CD4-positive, alpha-beta T cell treated with Interleukin-12 subunit alpha and Interleukin-12 subunit beta, for 1 hour (primary cell): ENCODE results near the gene EDARADD.
"Not testable (repeated sequence)": the region's sequence is repeated elsewhere in the genome, so short reads cannot be mapped to it uniquely, and the experiment has no call there.

Source experiments
- DNase-seq: peaks from one replicate; pipeline ENCODE4 v3.0.0-alpha.2; 2020

Gene EDARADD

DNA sequence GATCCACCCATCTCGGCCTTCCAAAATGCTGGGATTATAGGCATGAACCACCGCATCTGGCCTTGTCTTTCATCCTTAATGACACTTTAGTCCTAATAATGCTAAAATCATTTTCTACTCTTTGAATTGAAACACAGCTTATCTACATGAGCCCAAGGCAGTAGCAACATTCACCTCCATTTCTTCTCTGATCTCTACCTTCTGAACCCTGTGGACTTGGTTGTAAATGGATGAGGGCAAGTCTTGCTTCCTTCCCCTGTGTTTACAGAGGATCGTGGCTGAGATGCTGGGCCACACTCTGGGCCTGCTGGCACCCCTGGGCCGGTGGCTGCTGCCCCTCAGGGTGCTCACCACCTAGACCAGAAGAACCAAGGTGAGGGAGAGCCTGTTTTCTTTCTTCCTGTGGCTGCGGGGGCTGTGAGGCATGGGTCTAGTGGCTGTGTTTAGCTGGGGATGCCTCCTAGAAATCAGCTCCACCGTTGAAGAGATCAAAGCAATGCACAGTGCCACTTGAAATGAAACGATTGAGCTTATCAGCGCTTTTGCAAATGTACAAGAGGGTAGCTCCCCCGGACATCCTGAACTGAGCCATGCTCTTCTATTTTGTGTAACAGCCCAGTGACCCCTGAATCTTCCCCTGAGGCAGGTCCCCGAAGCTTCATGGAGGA lies 97.5 kb downstream of the EDARADD start:
- no peak for DNase-seq

DNA sequence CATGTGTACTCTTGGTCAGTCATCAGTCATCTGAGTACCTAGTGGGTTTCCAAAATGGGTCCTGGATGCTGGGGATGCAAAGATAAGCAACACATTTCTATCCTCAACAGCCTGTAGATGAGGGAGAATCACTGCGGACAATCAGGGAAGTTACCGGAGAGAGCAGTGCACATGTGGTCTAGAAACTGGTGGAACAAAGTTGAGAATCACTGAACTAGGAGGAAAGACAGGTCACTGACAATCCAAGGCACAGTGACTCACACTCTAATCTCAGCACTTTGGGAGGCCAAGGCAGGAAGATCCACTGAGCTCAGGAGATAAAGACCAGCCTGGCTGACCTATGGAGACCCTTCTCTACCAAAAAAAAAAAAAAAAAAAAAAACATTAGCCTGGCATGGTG lies 98.3 kb downstream of the EDARADD start:
- DNase-seq: no peak

DNA sequence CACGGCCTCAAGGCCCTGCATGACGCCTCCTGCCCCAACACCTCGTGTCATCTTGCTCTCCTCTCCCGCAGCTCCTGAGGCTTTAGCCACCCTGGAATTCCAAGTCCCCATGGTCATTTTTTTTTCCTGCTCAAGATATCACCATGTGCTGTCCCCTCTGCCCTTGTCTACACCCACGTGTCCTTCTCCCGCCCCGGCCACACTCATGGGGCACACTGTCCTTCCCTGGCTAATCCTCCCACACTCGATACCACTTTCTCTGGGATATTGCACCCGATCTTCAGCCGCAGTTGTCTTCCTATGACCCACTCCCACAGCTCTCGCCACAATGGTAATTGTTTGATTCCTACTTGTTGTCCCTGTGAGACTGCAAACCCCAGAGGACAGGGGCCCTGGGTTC lies 100.0 kb downstream of the EDARADD start:
- DNase-seq: no peak

DNA sequence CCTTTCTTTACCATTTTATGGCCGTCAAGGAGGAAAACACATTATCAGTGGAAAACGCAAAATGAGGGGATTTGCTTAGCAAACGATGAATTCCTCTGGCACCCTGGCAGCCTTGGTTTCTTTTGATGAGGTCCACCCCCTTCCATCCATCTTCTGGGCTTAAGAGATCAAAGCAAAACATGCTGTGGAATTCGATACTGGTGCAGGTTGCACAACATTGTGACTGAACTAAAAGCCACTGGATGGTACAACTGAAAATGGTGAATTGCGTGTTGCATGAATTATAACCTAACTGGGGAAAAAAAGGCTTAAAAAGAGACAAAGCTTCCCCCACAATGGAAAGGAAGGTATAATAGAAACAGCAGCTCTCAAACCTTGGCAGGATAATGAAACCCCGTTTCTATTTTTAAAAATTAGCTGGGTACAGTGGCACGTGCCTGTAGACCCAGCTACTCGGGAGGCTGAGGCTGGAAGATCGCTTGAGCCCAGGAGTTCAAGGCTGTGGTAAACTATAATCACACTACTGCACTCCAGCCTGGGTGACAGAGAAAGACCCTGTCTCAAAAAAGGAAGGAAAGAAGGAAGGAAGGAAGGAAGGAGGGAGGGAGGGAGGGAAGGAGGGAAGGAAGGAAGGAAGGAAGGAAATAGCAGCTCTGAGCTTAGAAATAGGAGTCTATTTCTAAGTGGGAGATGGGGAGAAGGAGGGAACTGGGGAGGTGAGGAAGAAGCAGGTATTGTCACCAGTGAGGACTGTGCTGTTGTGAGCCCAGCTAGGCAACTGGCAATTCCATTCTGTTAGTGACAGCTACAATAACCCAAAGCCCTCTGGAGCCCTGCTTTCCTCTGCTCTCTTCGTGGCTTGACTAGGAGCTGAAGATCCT lies 100.7 kb downstream of the EDARADD start:
- DNase-seq: no peak

DNA sequence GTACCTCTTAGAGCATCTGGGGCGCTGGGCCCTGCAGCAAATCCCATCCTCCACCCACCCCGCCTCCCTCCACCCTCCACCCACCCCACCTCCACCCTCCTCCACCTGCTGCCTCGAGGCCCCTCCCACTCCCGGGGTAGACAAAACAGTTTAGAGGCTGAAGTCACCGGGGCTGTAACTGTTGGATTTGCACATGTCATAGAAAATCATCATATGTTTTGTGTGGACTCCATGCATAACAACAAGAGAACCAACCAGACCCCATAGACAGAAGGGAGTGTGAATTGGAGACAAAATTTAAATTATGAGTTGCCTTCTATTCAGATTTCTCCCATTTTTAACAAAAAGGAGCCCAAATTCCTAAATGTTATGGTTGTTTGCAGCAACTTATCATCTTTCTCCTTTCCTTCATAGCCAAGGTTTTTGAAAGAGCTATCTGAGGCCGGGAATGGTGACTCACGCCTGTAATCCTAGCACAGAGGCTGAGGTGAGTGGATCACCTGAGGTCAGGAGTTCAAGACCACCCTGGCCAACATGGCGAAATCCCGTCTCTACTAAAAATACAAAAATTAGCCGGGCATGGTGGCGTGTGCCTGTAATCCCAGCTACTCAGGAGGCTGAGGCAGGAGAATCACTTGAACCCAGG lies 101.5 kb downstream of the EDARADD start:
- DNase-seq: no peak

DNA sequence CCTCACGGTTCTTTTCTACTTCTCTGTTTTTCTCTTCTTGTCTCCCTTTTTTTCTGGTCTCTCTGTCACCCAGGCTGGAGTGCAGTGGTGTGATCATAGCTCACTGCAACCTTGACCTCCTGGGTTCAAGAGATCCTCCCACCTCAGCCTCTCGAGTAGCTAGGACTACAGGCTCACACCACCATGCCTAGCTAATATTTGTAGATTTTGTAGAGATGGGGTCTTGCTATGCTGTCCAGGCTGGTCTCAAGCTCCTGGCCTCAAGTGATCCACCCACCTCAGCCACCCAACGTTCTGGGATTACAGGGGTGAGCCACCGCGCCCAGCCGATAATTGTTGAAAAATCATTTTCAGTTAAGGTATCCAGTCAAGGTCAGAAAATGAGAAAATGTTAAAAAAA lies 103.8 kb downstream of the EDARADD start:
- DNase-seq: no peak

DNA sequence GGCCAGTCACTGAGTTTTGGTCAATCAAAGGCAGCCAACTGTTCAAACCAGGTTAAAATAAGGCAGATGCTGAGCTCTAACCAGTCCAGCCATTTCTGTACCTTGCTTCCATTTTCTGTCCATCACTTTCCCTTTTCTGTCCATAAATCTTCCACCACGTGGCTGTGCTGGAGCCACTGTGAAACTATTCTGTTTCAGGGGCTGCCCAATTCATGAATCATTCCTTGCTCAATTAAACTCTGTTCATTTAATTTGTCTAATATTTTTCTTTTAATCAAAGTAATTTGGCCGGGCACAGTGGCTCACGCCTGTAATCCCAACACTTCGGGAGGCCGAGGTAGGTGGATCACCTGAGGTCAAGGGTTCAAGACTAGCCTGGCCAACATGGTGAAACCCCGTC lies 107.0 kb downstream of the EDARADD start:
- no peak for DNase-seq

DNA sequence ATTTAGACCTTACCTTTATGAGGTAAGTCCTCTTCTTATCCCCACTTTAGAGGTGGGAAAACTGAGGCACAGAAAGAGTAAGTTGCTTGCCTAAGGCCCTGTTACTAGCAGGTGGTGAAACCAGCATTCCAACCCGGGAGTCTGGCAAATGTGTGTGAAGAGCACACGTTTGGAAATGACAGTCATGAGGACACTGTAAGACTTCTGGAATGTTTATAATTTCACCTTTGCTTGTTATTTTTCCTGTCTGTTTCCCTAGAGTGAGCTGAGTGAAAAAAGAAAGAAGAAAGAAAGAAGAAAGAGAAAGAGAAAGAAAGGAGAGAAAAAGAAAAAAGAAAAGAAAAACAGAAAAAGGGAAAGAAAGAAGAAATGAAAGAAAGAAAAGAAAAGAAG lies 108.5 kb downstream of the EDARADD start:
- no peak for DNase-seq

DNA sequence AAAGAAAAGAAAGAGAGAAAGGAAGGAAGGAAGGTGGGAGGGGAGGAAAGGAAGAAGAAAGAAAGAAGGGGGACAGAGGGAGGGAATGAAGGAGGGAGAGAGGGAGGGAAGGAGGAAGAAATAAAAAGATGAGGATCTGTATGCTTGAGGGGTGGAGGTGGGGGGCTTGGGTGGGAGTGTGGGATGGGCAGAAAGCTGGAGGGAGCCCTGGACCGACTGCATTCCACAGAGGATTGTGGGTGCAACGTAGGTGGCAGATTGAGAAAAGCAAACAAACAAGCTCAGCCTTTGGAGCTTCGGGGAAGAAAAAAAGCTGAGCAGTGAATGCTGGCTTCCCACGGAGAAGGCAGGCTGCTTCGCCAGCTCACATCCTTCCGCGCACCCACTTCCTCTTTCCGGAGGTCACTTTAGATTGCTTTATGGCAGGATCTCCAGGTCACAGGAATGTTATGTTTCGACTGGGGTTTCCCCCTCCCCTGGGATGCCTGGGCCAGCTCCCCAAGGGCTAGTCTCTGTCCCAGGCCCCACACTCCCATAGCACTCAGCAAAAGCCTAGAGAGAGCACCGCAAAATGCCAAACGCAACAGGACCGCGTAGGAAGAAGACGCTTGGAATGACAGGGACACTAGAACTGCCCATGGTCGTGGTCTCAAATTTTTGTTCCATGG lies 109.0 kb downstream of the EDARADD start:
- no peak for DNase-seq

DNA sequence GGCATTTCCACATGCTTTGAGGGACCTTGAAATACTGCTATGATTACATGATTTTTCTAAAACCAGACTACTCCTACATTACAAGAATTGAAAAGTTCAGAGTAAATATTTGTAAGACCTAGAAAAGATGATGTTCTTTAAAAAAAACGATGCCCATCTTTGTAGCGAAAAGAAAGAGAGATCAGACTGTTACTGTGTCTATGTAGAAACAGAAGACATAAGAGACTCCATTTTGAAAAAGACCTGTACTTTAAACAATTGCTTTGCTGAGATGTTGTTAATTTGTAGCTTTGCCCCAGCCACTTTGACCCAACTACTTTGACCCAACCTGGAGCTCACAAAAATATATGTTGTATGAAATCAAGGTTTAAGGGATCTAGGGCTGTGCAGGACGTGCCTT lies 110.3 kb downstream of the EDARADD start:
- not testable (repeated sequence) for DNase-seq

DNA sequence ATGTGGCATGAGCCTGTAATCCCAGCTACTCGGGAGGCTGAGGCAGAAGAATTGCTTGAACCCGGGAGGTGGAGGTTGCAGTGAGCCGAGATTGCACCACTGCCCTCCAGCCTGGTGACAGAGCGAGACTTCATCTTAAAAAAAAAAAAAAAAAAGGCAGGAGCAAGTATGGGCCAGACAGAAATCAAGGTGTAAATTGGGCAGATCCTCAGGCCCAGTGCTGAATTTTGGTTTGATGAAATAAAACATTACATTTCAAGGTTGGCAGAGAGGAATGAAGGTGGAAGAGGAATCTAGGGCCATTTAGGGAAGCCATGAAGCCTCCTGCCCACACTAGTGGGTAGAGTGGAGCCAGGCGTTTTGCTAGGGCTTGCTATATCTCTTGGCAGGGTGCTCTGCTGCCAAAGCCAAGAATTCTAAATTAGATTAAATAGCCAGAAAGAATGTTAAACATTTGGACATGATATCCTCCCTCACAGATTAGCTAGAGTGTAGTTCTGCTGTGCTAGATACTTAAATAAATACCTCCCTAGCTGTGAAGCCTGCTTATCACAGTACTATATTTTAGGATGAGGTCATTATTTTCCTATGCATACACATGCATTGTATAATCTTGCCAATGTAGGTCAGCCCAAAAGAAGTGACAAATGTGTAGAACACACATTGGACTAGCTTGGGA lies 113.1 kb downstream of the EDARADD start:
- no peak for DNase-seq

DNA sequence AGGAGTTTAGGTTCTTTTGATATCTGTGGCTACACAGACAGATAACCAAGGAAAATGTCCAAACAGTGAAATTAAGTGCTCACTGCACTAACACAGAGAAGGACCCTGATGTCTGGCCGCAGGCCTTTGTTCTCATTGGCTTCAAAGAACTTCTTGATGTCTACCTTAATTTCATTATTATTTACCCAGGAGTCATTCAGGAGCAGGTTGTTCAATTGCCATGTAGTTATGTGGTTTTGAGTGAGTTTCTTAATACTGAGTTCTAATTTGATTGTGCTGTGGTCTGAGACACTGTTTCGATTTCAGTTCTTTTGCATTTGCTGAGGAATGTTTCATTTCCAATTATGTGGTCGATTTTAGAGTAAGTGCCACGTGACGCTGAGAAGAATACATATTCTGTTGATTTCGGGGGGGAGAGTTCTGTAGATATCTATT lies 114.5 kb downstream of the EDARADD start:
- no peak for DNase-seq

DNA sequence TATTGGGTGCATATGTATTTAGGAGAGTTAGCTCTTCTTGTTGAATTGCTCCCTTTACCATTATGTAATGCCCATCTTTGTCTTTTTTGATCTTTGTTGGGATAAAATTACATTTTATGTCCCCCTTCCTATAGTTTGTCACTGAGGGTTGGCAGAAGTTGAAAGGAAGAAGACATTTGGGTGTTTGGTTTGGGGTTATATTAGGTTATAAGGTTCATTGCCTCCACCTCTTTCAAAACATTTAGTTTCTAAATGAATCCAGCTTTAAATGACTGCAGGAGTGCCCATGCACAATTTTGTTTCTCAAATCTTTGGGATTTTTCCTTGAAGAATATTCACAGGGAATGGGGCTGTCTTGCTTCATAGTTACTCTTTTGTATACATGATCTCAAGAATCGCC lies 115.1 kb downstream of the EDARADD start:
- no peak for DNase-seq

DNA sequence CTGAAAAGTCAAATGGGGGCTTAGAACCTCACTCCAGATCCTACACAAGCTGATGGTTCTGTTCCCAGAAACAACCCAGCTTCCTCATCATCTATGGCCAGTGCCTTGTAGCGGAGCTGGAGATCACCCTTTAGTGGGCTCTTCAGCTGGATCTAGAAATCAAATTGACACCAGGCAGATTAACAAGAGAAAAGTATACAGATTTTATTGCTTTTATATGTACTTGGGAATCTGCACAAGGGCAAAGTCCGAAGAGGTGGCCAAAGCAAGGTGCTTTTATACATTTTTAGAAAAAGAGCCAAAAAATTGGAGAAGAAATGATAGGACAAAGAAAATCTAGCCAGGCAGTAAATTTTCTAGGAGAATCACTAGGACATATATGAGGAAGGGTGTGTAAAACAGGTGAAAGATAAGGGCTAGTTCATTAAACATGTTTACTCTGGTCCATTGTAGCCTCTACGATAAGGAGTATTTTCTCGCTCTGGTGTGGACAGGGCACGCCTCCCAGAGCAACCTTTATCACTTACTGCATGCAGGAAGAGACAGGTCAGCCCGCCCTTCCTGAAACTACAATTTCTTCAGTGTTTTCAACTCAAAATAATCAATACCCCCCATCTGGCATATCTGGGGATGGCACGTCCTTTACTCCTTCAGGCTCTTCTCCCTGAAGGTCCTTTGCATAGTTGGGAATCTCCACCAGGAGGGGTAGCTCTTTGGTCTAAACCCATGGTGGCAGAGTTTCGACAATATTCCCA lies 115.7 kb downstream of the EDARADD start:
- no peak for DNase-seq

DNA sequence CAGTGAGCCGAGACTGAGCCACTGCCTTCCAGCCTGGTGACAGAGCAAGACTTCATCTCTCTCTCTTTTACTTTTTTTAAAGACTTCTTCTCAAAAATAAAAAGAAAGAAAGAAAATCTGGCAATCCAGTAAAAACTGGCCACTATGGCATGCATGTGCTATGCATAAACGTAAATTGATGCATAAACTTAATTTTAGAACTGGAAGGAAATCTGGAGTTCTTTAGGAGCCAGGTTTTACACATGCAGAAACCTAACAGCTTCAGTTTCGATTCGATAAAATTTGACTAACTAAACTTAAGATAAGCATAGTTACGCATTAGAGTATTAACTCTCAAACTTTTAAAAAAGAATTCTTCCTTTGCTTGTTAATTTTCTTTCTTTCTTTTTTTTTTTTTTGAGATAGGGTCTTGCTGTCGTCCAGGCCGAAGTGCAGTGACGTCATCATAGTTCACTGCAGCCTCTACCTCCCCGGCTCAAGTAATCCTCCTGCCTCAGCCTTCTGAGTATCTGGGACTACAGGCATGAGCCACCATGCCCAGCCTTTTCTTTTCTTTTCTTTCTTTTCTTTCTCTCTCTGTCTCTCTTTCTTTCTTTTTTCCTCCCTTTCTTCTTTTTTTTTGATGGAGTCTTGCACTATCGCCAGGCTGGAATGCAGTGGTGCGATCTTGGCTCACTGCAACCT lies 117.8 kb downstream of the EDARADD start:
- DNase-seq: no peak

DNA sequence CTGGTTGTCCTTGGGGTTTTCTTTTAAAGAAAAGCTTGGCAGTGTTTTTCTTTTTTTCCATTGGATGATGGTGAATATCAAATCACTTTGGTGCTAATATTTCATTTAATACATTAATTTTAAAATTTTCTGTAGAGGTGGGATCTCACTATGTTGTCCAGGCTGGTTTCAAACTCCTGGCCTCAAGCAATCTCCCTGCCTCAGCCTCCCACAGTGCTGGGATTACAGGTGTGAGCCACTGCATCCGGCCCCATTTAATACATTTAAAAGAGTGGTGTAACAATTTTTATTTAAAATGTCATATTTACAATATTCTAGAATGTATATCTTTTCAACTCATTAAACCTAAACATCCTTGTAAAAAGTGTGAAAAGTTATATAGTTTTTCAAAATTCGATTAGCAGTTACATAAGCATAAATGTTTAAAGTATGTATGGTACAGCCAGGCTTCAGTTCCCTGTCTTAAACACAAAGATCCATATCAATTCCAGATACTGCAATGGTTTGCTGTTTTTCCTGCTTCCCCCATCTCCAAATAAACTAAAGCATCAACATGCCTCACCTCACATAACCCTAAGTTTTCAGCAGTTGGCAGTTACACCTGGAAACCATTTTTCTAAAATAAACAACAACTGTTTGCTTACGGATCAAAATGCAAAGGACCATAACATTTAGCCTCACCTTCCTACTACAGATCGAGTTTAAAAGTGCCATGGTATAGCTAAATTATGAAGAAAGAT lies 120.8 kb downstream of the EDARADD start:
- DNase-seq: no peak

DNA sequence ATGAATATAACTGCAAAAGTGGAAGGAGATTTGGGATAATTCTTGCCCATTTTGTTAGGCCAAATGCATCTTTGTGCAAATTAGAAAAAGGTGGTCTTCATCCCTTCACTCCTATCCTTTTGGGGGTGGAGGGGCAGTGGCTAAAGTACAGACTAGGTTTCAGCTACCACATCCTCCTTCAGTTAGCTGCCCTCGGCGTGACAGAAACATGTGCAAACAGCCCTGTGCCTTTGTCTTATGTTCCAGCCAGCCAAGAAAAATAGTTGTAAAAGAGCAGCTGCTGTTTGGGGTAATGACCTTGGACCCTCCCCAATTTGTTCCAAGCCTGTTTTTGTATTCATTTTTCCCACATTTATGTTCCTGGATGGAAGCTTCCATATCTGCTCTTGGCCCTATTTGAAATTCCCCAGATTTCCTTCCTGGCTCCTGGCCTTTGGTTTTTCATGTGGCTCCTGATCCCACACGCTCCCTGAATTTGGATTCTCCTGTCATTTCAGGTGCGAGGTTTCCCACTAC lies 121.4 kb downstream of the EDARADD start:
- DNase-seq: no peak

DNA sequence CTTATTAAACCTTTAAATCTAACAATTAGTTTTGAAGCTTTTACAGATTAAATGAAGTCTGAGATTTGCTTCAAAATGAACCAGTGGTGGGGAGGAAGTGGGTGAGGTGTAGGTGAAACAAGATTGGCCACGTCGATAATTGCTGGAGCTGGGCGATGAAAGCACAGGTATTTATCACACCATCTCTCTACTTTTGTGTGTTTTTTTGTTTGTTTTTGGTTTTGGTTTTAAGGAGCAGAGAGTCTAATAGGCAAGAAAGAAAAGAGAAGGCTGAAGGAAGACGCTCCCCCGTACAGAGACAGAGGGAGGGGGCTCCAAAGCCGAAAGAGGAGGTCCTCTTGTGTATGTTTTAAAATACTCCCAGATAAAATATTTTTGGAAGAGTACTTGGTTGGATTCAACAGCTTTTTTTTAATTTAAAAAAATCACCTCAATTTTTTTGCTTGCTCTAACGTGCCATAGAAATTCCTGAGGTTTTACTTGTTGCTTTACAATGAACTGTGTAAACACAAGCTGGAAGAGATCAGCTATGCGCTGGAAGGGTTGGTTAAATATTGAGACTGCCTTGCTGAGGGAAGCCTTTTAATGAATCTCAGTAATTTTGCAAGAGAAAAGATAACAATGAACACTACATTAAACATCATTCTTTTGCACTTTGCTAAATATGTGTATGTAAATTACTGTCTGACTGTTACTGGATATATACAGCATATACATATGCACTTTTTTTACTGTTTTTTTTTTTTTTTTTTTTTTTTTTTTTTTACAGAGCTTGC lies 123.0 kb downstream of the EDARADD start:
- peak; percentile 57 for DNase-seq

DNA sequence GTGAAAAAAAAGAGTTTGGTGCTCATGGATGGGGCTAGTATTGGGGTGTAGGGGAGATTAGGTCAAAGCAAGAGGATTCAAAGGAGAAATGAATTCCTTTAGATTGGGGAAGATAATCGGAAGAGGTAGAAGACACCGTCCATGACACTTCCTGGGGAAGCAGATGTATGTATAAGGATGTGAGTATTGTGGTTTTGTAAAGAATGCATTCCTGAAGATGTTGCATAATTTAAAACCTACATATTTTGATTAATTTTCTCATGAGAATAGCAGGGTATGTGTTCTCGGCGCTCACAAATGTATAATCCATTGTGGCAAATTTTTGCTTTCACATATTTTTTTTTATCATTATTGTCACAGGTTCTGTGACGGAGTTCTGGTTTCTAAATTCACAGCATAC lies 124.2 kb downstream of the EDARADD start:
- DNase-seq: no peak
